Measurements from ENCODE around the gene FBXO47. TPM values are rescaled to one million over a fixed set of nuclear protein-coding genes. Genes with fewer than 3 reads are reported as not detected.

The FBXO47 gene
- total and polyA plus RNA-seq, 10 of the 15 experiments (the other 5 are each of a cell fraction or from before 2014, with no cell fraction given): 0.04 to 0.06 (median 0.06) TPM; not detected in 7

GRCh38 chr17:39015546-39015935 is 48.3 kb upstream of the FBXO47 start:
- ATAC-seq: no peak
- WGBS (ENCODE audit: insufficient coverage, insufficient replicate concordance, low lambda C conversion rate, missing lambda C conversion rate): 69% methylated on average over 11 of the region's 11 CpGs
- ChIA-PET CTCF (interaction anchor here (0.6 to 1.3 kb wide), 3 partner anchors 33 to 149 kb away, joined by 3 to 4 read pairs (median 3); no protein-coding TSS in a partner anchor), RAD21 (ENCODE audit: unreplicated experiment) (no interaction called here), SMC1A (ENCODE audit: uncharacterized antibody, unreplicated experiment) (interaction anchor here (0.7 kb wide), 1 partner anchor 74 kb away, joined by 3 read pairs; no protein-coding TSS in a partner anchor), POLR2A (no interaction called here)
- Histone ChIP-seq H3K36me3 (ENCODE audit: control insufficient read depth in 2 of 2, insufficient read depth in 2 of 2, low read length in 1 of 2) (no peaks in the 10 kb centered on the region), H3K79me2 (ENCODE audit: control insufficient read depth, insufficient read depth, low read length) (no peaks in the 10 kb centered on the region), H3K9me3 (replicated peaks; ENCODE audit: control insufficient read depth, insufficient read depth, low read length) (no peaks in the 10 kb centered on the region), H3K27ac (ENCODE audit: control insufficient read depth, insufficient read depth) (no peak overlapping the region), H2AFZ (ENCODE audit: control insufficient read depth, low read depth, low read length) (no peak overlapping the region), H4K20me1 (ENCODE audit: control insufficient read depth, insufficient read depth) (no peaks in the 10 kb centered on the region), H3K4me2 (ENCODE audit: control insufficient read depth, insufficient read depth) (no peak overlapping the region), H3K4me1 (ENCODE audit: control insufficient read depth, insufficient read depth, low read length) (0 out of 2 replicates have a peak, but pooled peaks cover 3% of the 10 kb centered on the region), H3K27me3 (replicated peaks in 1 of 2; ENCODE audit: control insufficient read depth in 2 of 2, insufficient read depth in 2 of 2, low read length in 1 of 2) (no peaks in the 10 kb centered on the region), H3K4me3 (no peak overlapping the region), H3K9ac (ENCODE audit: control insufficient read depth, insufficient read depth, low read length) (no peak overlapping the region)
- FAIRE-seq: no peak
- no peak for DNase-seq (ENCODE audit: low read depth, low spot score)
- BruUV-seq (replicated peaks): no TSS peak
- TF ChIP-seq EED (IDR thresholded peaks at IDR 0.05; ENCODE audit: low read depth): no peak
- TF ChIP-seq JUNB (IDR thresholded peaks at IDR 0.05): no peak
- TF ChIP-seq EP300 (IDR thresholded peaks at IDR 0.05; ENCODE audit: borderline replicate concordance in 1 of 2, control insufficient read depth in 1 of 2, low read depth in 2 of 2, low read length in 2 of 2): no peak
- TF ChIP-seq NFIC (IDR thresholded peaks at IDR 0.05; ENCODE audit: low read depth, low read length): no peak
- no peak for TF ChIP-seq RB1 (IDR thresholded peaks at IDR 0.05; ENCODE audit: borderline replicate concordance)
- no peak for TF ChIP-seq HCFC1 (IDR thresholded peaks at IDR 0.05; ENCODE audit: low read length)
- TF ChIP-seq PKNOX1 (IDR thresholded peaks at IDR 0.05): no peak
- TF ChIP-seq MXI1 (IDR thresholded peaks at IDR 0.05; ENCODE audit: low read depth, low read length): no peak
- no peak for TF ChIP-seq FOXK2 (IDR thresholded peaks at IDR 0.05)
- no peak for TF ChIP-seq IKZF2 (IDR thresholded peaks at IDR 0.05)
- no peak for TF ChIP-seq MYB (IDR thresholded peaks at IDR 0.05; ENCODE audit: borderline replicate concordance, low read depth, low read length)
- no peak for TF ChIP-seq NR2C1 (IDR thresholded peaks at IDR 0.05)
- TF ChIP-seq JUND (IDR thresholded peaks at IDR 0.05; ENCODE audit: low read depth, low read length): no peak
- in situ Hi-C loops (cut with MboI): no loop called here
- intact Hi-C loops (cut with micrococcal nuclease; ENCODE audit: unreplicated experiment): no loop called here
